ENCODE data around the gene IQCM. TPM values are rescaled to one million over a fixed set of nuclear protein-coding genes. Genes with fewer than 3 reads are reported as not detected.

IQCM gene
- total and polyA plus RNA-seq, 11 donors = not detected

DNA sequence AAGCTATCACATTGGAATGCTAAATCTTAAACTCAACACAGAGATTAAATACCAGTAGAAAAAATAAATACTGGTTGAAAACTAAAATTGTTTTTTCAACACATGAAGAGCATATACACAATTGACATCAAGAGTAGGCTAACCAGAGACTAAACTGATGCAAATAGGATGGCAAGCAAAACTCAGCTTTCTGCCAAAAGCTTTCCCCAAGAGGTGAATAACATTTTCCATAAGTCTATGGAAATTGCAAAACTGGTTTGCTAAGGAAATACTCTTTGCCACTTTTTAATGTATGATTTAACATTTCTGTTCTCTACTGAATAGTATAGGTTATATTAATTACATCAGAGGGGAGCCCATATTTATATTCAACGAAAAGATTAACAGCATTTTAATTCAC is 23.8 kb downstream of the IQCM start:
- intact Hi-C loops (cut with DNase I) = loop anchor here in 2 of 10 donors (5.0 to 10.0 kb wide), 2 partner anchors 90 to 103 kb away; no protein-coding TSS in a partner anchor

DNA sequence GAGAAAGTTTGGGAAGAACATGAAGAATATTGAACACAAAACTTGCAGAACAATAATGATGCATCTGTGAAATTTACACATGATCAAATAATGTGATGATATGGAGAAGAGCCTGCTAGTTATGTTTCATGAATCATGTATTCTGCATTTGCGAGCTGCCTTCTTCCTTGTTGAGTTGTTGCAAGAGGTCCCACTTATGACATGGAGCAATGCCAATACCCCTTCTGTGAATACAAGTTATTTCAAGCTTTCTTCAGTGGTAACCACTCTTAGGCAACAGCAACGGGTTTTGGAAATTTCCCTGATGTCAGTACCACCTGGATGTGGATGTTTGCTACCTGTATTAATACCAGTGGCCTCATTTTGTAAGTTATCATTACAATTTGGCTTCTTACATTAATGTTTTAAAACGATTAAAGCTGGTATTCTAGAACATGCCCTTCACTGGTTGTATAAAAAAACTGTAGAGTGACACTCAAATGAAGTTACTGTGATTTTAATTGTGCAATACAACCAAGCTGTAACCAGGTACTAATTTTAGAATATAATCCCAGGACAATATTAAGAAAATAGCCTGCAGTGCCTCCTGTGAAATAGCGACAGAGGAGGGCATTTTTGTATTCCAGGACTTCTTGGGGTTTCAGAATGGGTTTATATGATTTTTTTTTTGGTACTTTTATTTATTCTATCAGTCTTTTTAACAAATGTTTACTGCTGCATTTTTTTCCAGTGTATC is 25.3 kb downstream of the IQCM start:
- H3K27me3 ChIP-seq = no peaks in the 10 kb centered on the region
- DNase-seq (no peak), ATAC-seq (peak in 1 of 4 donors; percentile 53)
- H3K4me3 ChIP-seq = no peak overlapping the region
- H3K27ac ChIP-seq = no peak overlapping the region
- no peaks in the 10 kb centered on the region for H3K36me3 ChIP-seq
- intact Hi-C loops (cut with DNase I) = loop anchor here in 2 of 10 donors (5.0 to 10.0 kb wide), 2 partner anchors 92 to 104 kb away; no protein-coding TSS in a partner anchor
- TF ChIP-seq, protein P1, sequence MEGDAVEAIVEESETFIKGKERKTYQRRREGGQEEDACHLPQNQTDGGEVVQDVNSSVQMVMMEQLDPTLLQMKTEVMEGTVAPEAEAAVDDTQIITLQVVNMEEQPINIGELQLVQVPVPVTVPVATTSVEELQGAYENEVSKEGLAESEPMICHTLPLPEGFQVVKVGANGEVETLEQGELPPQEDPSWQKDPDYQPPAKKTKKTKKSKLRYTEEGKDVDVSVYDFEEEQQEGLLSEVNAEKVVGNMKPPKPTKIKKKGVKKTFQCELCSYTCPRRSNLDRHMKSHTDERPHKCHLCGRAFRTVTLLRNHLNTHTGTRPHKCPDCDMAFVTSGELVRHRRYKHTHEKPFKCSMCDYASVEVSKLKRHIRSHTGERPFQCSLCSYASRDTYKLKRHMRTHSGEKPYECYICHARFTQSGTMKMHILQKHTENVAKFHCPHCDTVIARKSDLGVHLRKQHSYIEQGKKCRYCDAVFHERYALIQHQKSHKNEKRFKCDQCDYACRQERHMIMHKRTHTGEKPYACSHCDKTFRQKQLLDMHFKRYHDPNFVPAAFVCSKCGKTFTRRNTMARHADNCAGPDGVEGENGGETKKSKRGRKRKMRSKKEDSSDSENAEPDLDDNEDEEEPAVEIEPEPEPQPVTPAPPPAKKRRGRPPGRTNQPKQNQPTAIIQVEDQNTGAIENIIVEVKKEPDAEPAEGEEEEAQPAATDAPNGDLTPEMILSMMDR (IDR thresholded peaks at IDR 0.05) = no peak
- TF ChIP-seq POLR2A (IDR thresholded peaks at IDR 0.05) = no peak
- WGBS, 4 donors = 27 to 37% (median 31%) methylated on average over 4 of the region's 4 CpGs
- peaks cover 0 to 4% (median 0%) of the 10 kb centered on the region in 12 donors for H3K4me1 ChIP-seq
- H3K9me3 ChIP-seq = no peaks in the 10 kb centered on the region

More for the DNA sequence above, 23.8 kb downstream of the IQCM start:
- WGBS, 4 donors = 57 to 70% (median 64%) methylated on average over 1 of the region's 1 CpG
- Histone ChIP-seq H3K27me3 (no peaks in the 10 kb centered on the region), H3K27ac (no peak overlapping the region), H3K4me1 (peaks cover 0 to 6% (median 0%) of the 10 kb centered on the region in 12 donors), H3K4me3 (no peak overlapping the region), H3K36me3 (no peaks in the 10 kb centered on the region), H3K9me3 (no peaks in the 10 kb centered on the region)
- ATAC-seq (no peak), DNase-seq (no peak)
- TF ChIP-seq, protein P1 (IDR thresholded peaks at IDR 0.05) = no peak
- TF ChIP-seq POLR2A (IDR thresholded peaks at IDR 0.05) = no peak

DNA sequence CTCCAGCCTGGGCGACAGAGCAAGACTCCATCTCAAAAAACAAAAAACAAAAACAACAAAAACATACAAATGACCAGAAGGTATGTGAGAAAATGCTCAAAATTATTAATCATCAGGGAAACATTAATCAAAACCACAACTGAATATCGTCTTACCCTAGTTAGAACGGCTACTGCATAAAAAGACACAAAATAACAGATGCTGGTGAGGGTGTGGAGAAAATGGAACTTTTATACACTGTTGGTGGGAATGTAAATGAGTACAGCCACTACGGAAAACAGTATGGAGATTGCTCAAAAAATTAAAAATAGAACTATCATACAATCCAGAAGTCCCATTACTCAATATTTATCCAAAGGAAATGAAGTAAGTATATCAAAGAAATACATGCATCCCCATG is 27.3 kb downstream of the IQCM start:
- Histone ChIP-seq H3K9me3 (no peaks in the 10 kb centered on the region), H3K4me3 (no peak overlapping the region), H3K27ac (no peak overlapping the region), H3K36me3 (no peaks in the 10 kb centered on the region), H3K27me3 (no peaks in the 10 kb centered on the region), H3K4me1 (no peaks in the 10 kb centered on the region)
- DNase-seq (no peak), ATAC-seq (no peak)
- 81 to 92% (median 85%) methylated on average over 4 of the region's 4 CpGs for WGBS, 4 donors
- TF ChIP-seq, protein P1 (IDR thresholded peaks at IDR 0.05) = no peak
- intact Hi-C loops (cut with DNase I) = no loop called here

DNA sequence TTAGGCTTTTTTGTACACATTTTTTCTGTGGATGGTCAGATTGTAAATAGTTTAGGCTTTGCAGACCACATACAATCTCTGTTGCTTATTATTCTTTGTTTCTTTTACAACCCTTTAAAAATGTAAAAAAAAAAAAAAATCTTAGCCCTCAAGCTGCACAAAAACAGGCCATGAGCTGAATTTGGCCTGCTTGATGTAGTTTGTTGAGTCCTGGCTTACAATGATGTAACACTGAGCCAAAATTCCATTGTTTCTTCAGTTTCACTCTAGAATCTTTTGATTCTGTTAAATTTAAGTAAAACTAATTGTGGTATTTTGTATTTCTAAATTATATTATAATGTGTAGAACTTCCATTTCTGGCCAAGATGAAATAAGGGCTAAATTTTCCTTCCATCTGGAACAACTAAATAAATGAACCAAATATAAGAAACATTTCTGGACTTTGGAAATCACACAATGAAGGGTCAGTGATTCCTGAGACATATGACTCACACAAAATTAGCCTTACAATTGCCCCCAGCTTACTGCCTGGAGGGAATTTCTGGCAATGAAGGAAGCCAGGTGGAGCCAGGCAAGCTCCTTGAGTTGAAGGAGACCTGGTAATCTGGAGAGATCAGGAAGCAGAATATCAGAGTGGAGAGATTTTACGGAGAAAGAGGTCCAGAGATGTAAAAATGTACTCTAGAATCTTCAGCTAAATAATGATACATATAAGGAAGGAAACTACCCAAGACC is 29.8 kb downstream of the IQCM start:
- Histone ChIP-seq H3K27ac (no peak overlapping the region), H3K27me3 (no peaks in the 10 kb centered on the region), H3K4me1 (no peaks in the 10 kb centered on the region), H3K36me3 (no peaks in the 10 kb centered on the region), H3K4me3 (no peak overlapping the region), H3K9me3 (no peaks in the 10 kb centered on the region)
- ATAC-seq = no peak
- 64 to 88% (median 87%) methylated on average over 1 of the region's 1 CpG for WGBS, 4 donors
- TF ChIP-seq, protein P1 (IDR thresholded peaks at IDR 0.05) = no peak
- no peak for TF ChIP-seq POLR2A (IDR thresholded peaks at IDR 0.05)
- DNase-seq = no peak
- intact Hi-C loops (cut with DNase I) = no loop called here

All from heart left ventricle (tissue), 16 donors.